Stimulated activated naive CD4-positive, alpha-beta T cell treated with Interleukin-2 at 50 U/mL for 16 hours (primary cell): Measurements from ENCODE around the gene HDHD5.

Experiments
- DNase-seq: peaks from one replicate; lab custom pipeline; 2025; lab: John Stamatoyannopoulos, UW

The HDHD5 gene

DNA sequence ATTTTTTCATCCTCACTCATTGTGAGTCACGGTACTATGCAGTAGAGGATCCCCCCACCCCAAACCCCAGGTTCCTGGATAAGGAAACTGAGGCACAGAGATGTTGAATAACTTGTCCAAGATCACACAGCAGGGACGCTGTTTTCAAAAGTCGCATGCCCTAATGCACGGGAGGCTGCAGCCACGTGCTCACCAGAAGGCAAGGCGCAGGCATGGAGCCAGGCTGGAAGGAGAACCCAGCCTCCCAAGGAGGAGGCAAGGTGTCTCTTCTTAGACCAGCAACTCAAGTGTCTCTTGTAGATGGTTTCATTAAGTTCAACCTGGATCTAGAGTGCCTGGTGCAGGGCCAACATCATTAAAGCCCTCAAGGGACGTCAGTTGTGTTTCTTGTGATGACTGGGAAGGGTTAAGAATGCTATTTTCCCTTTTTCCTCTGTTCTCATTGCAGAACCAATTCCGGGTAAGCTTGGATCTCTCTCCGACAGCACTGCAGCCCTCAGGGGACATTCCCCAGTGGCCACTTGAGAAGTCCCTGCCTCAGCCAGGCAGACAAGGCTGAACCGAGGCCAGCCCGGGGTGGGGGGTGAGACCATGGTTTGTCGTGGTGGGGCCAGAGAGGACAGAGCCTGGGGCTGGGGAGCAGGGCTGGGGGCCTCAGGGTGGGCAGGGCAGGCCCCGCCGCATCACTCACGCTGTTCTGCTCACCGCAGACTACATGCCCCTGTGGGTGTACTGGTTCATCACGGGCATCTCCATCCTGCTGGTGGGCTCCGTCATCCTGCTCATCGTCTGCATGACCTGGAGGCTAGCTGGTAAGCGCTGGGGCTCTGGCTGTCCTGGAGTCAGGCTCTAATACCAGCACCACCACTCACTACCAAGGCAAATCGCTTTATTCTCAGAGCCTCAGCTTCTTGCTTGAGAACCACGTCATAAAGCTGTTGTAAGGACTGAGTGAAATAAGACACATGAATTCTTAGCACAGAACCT is 53.6 kb downstream of the HDHD5 start:
- DNase-seq = no peak

DNA sequence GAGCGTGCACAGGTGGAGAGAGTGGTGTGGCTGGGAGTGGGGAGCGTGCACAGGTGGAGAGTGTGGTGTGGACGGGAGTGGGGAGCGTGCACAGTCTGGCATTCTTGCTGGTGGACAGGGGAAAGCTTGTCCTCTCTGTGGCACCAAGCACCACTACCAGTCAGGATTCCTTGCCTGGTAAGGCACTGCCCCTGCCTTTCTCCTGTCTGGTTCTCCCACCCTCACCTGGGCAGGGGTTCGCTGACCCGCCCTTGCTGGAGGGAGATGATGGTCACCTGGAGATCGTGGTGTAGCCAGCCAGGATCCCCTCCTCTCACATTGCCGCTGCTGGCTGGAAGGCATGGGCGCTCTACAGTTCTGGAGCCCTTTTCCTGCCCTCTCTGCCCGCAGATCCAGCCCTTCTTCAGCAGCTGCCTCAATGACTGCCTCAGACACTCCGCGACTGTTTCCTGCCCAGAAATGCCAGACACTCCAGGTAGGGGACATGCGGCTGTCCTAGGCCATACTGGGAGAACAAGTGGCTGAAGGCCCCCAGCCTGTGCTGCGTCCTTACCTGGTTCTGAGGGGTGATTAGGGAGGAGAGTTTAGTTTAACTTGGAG is 54.6 kb downstream of the HDHD5 start:
- no peak for DNase-seq

GRCh38 chr22:17103351-17103750 is 55.7 kb downstream of the HDHD5 start:
- no peak for DNase-seq

- DNase-seq = no peak
Measured at GRCh38 chr22:17102297-17102667, 56.8 kb downstream of the HDHD5 start.

- DNase-seq = no peak
Measured at GRCh38 chr22:17101475-17102296, 57.4 kb downstream of the HDHD5 start.

- DNase-seq = no peak
Measured at GRCh38 chr22:17100621-17101020, 58.5 kb downstream of the HDHD5 start.

DNA sequence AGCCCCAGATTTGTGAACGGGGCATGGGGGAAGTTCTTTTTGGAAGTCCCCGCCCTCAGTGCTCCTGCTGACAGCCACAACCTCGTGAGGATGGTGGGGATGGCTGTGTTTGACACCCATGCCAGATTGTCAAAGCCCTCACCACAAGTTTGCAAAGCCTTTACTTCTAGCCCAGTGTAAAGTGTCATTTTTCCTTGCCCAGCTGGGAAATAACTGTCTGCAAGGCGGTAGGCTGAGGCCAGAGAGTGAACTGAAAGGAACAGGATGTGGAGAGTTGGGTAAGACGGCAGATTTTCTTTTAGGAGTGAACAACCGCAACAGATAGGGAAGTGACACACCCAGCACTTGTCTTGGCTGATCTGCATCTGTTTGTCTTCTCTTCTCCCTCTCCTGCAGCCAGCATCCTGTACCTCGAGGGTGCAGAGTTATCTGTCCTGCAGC is 60.7 kb downstream of the HDHD5 start:
- DNase-seq = no peak

GRCh38 chr22:17097701-17098100 is 61.4 kb downstream of the HDHD5 start:
- no peak for DNase-seq

DNA sequence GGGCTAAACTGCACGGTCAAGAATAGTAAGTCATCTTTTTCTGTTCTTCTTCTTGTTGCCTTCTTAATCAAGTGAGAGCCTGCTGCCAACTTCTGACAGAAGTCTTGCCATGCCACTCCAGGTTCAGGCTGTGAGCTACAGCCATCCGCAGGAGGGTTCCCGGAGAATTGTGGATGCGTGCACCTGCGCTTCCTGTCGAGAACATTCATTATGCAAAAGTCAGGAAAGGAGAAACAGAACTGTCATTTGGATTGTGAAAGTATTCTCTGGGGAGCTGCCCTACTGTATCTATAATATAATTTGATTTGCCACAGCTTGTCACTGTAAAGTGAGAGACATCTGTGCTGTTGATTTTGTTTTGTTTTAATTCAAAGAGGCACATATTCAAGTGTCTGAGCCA is 62.0 kb downstream of the HDHD5 start:
- DNase-seq = no peak

- DNase-seq = no peak
Measured at GRCh38 chr22:17096071-17096470, 63.0 kb downstream of the HDHD5 start.

DNA sequence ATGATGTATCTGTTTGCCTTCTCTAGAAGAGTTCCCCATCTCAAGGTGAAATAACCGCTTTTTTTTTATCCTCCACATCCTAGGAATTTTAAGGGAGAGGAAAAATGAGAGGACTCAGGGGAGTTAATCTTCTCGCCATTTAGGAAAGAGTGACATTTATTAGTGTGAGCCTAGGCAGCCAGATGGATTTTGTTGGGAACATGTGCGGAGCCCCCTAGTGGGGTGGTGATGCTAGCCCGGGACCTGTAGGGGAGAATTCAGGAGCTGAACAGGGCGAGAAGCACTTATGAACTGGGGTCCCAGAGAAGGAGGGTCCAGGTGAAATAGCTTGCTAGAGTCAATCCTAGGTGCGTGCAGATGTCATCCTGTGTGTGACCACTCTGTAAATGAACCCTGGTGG is 63.5 kb downstream of the HDHD5 start:
- DNase-seq = no peak

- no peak for DNase-seq
Measured at GRCh38 chr22:17093081-17093480, 66.0 kb downstream of the HDHD5 start.

DNA sequence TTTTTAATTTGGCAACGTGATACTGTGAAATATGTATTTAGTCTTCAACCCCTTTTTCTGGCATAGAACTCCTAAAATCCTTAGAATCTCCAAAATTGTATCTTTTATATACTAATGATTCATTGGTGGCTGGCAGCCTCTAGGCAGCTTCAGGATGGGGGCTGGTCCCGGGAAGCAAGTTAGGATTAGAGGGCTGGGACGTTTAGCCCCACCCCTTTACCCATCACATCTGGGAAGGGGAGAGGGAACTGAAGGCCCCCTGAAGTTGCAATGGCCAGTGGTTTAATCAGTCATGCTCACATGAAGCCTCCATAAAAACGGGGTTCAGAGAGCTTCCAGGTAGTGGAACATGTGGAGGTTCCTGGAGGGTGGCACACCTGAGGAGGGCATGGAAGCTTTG is 67.2 kb downstream of the HDHD5 start:
- no peak for DNase-seq

- no peak for DNase-seq
Measured at GRCh38 chr22:17090550-17090949, 68.5 kb downstream of the HDHD5 start.
